K562 treated with DMSO at 1 percent for 12 hours (cell line): Measurements from ENCODE around the gene CPXM1. TPM values are rescaled to one million over a fixed set of nuclear protein-coding genes. Genes with fewer than 3 reads are reported as not detected.

ENCODE experiments used
- total RNA-seq: library from RNA; unstranded; fragments of 300-600 nt; gene quantifications from 2 replicates; pipeline ENCODE4 v1.2.3, GENCODE V29; 2022; ENCODE audit not compliant: insufficient read depth

Gene CPXM1
- 0.60 TPM in 1 of 2 replicates, not detected in the other for total RNA-seq

DNA sequence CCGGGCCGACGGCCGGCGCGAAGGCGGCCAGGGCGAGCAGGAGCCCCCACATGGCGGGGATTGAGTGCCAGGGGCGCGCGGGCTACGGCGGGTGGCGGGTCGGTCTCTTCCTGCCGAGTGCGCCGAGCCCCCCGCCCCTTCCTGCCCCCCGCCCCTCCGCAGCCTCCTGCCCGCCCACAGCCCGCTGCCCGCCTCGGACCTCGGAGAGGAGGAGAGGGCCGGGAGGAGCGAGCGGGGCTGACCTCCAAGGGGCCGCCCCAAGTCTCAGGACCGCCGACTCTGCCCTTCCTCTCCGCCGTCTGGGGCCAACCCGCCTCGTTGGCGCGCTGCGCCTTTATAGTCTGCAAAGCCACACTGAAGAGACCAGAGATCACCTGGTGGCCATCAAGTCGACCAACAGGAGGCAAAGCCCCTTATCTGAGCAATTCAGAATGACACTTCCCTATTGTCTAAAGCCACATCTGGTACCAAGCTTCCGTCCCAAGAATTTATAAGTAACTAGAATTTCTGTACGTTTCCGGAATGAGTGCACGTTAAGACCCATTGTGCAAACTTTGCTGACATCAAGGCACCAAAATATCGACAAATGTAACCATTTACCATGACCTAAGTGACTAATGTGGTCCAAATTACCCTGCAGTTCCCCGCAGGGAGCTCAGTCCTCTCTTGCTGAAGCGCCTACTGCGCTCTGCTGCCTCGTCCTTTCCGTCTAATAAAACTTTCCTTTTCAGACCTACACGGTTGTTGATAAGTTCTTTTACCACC, at the start of gene CPXM1:
Gene CPXM1 (minus strand): TSS at position 107 of the 765 bp plus-strand sequence. CDS start 55 bp downstream, at position 52.

GRCh38 chr20:2840138-2840966, 39.9 kb upstream of the CPXM1 start, which contains the start of the genes PCED1A and VPS16:
PCED1A (minus strand) TSS chr20:2840655; CDS start chr20:2839912, 743 bp downstream.
VPS16 (plus strand) TSS chr20:2840745; CDS start chr20:2840775, 30 bp downstream.

GRCh38 chr20:2816030-2816582, 15.7 kb upstream of the CPXM1 start, which contains the start of gene TMEM239:
TMEM239 (plus strand) TSS chr20:2816364; CDS start chr20:2816555, 191 bp downstream.

DNA sequence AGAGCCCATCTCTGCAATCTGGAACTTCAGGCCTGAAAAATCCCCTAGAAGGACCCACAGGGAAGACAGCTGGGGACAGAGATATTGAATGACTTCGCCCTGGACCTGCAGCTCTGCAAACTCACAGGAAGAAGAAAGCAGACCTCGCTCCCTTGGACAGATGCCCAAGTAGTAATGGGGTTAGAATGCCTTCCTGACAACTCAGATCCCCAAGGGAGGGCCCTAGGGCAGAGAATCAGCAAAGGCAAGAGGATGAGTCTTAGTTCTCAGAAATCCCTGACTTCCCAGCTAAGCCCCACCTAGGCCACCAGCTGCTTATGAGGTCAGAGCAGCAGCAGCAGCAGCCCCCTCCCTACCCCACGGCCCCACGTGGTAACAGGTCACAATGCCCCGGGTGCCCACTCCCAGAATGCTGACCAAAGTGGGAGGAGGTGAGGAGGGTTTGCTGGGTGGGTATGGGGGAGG, 14.2 kb upstream of the CPXM1 start, which contains the start of gene C20orf141:
Gene C20orf141 (plus strand): TSS at position 401 of the 465 bp plus-strand sequence. CDS start 198 bp downstream, outside the sequence.

Other genes with a start within 250 kb of the CPXM1 start
- 59.1 and 93.3 TPM in 2 replicates for gene NOP56, start 148.0 kb downstream of the CPXM1 start, total RNA-seq
- 84.6 and 85.4 TPM in 2 replicates for gene IDH3B, start 136.4 kb downstream of the CPXM1 start, total RNA-seq
- gene EBF4, start 107.8 kb downstream of the CPXM1 start, total RNA-seq, result 0.28 TPM in 1 of 2 replicates, not detected in the other
- gene C20orf141, start 14.4 kb upstream of the CPXM1 start, total RNA-seq, result not detected in 2 replicates
- gene TMEM239, start 15.7 kb upstream of the CPXM1 start, total RNA-seq, result not detected in 2 replicates
- gene PCED1A, start 40.0 kb upstream of the CPXM1 start, total RNA-seq, result 10.0 and 13.4 TPM in 2 replicates
- gene VPS16, start 40.1 kb upstream of the CPXM1 start, total RNA-seq, result 29.4 and 40.8 TPM in 2 replicates
- 18.4 and 37.8 TPM in 2 replicates for gene PTPRA, start 72.9 kb upstream of the CPXM1 start, total RNA-seq
- gene GNRH2, start 243.0 kb upstream of the CPXM1 start, total RNA-seq, result not detected in 2 replicates
- gene MRPS26, start 245.4 kb upstream of the CPXM1 start, total RNA-seq, result 29.3 and 32.7 TPM in 2 replicates